ENCODE measurements around the gene APAF1. TPM values are rescaled to one million over a fixed set of nuclear protein-coding genes. Genes with fewer than 3 reads are reported as not detected.

The APAF1 gene
- total RNA-seq, 1 donor, result 24.1 TPM

- H3K4me3 ChIP-seq (ENCODE audit: low read depth, low read length), result peak overlapping the region; percentile 92
- peak; percentile 28 for DNase-seq (ENCODE audit: low read depth)
- TF ChIP-seq CTCF (IDR thresholded peaks at IDR 0.05; ENCODE audit: insufficient read depth, low read length), result no peak
Observed at GRCh38 chr12:98646294-98647090, 1.4 kb downstream of the APAF1 start.

GRCh38 chr12:98651328-98651727, 6.2 kb downstream of the APAF1 start:
- TF ChIP-seq CTCF (IDR thresholded peaks at IDR 0.05; ENCODE audit: insufficient read depth, low read length), result no peak
- DNase-seq (ENCODE audit: low read depth), result no peak
- H3K4me3 ChIP-seq (ENCODE audit: low read depth, low read length), result no peak overlapping the region

GRCh38 chr12:98653866-98654493, 8.9 kb downstream of the APAF1 start:
- DNase-seq (ENCODE audit: low read depth), result peak; percentile 80
- TF ChIP-seq CTCF (IDR thresholded peaks at IDR 0.05; ENCODE audit: insufficient read depth, low read length), result peak; percentile 63

GRCh38 chr12:98656289-98657101, 11.4 kb downstream of the APAF1 start:
- no peak for DNase-seq (ENCODE audit: low read depth)
- TF ChIP-seq CTCF (IDR thresholded peaks at IDR 0.05; ENCODE audit: insufficient read depth, low read length), result no peak
- no peak overlapping the region for H3K4me3 ChIP-seq (ENCODE audit: low read depth, low read length)

More at GRCh38 chr12:98653866-98654493, 8.9 kb downstream of the APAF1 start:
- no peak overlapping the region for H3K4me3 ChIP-seq (ENCODE audit: low read depth, low read length)

GRCh38 chr12:98660521-98660920, 15.4 kb downstream of the APAF1 start:
- DNase-seq (ENCODE audit: low read depth), result no peak
- no peak overlapping the region for H3K4me3 ChIP-seq (ENCODE audit: low read depth, low read length)
- no peak for TF ChIP-seq CTCF (IDR thresholded peaks at IDR 0.05; ENCODE audit: insufficient read depth, low read length)

- H3K4me3 ChIP-seq (ENCODE audit: low read depth, low read length), result no peak overlapping the region
- TF ChIP-seq CTCF (IDR thresholded peaks at IDR 0.05; ENCODE audit: insufficient read depth, low read length), result no peak
- no peak for DNase-seq (ENCODE audit: low read depth)
Observed at GRCh38 chr12:98669751-98670150, 24.7 kb downstream of the APAF1 start.

Measured in fibroblast of the aortic adventitia (primary cell).